Neuronal stem cell (in vitro differentiated cells): Measurements from ENCODE around the gene PGAP3.

ENCODE experiments used
- DNase-seq: peaks from one replicate; pipeline ENCODE4 v3.0.0-alpha.2; 2013; ENCODE audit warnings: low spot score
- H2AFZ ChIP-seq: one replicate; pipeline ENCODE4 v1.6.1; 2013; ENCODE audit warnings: mild to moderate bottlenecking, low read length, inconsistent platforms
- H2AK5ac ChIP-seq: 2 replicates; pipeline ENCODE4 v1.6.1; 2013; ENCODE audit warnings: low read depth, mild to moderate bottlenecking, inconsistent platforms, low read length, moderate library complexity, mixed read lengths
- H2BK120ac ChIP-seq: 2 replicates; pipeline ENCODE4 v1.6.1; 2013; ENCODE audit warnings: low read depth, mild to moderate bottlenecking, inconsistent platforms, low read length, moderate library complexity, mixed read lengths
- H2BK12ac ChIP-seq: one replicate; pipeline ENCODE4 v1.6.1; 2013; ENCODE audit warnings: low read length, inconsistent platforms
- H2BK15ac ChIP-seq: 2 replicates; pipeline ENCODE4 v1.6.1; 2013; ENCODE audit warnings: mild to moderate bottlenecking, low read length, inconsistent platforms, mixed read lengths
- H2BK5ac ChIP-seq: one replicate; pipeline ENCODE4 v1.6.1; 2013; ENCODE audit warnings: inconsistent platforms, mild to moderate bottlenecking, low read length, moderate library complexity
- H3K14ac ChIP-seq: one replicate; pipeline ENCODE4 v1.6.1; 2013; ENCODE audit warnings: low read length, inconsistent platforms
- H3K18ac ChIP-seq: 2 replicates; pipeline ENCODE4 v1.6.1; 2013; ENCODE audit warnings: low read length, inconsistent platforms
- H3K23ac ChIP-seq: 2 replicates; pipeline ENCODE4 v1.6.1; 2013; ENCODE audit warnings: low read depth, mild to moderate bottlenecking, mixed read lengths, low read length, inconsistent platforms; ENCODE audit not compliant: poor library complexity
- H3K27ac ChIP-seq: replicated peaks from 3 replicates; pipeline ENCODE4 v1.5.1; 2013; ENCODE audit warnings: low read length, inconsistent platforms
- H3K27me3 ChIP-seq, 3 experiments: 2 replicates each; pipeline ENCODE4 v1.6.1; 2013; ENCODE audit warnings: low read length in 3 of 3, mild to moderate bottlenecking in 2 of 3, inconsistent platforms in 1 of 3, low read depth in 1 of 3, mixed read lengths in 1 of 3, moderate library complexity in 1 of 3; ENCODE audit not compliant: control insufficient read depth in 3 of 3, insufficient read depth in 3 of 3
- H3K36me3 ChIP-seq, 2 donors: replicated peaks in 1 of 2; 2 replicates each; pipeline ENCODE4 v1.6.1; 2013; ENCODE audit warnings: low read length in 2 of 2; ENCODE audit not compliant: control insufficient read depth in 2 of 2, insufficient read depth in 2 of 2
- H3K4ac ChIP-seq: 2 replicates; pipeline ENCODE4 v1.6.1; 2013; ENCODE audit warnings: inconsistent platforms, mild to moderate bottlenecking, low read length, moderate library complexity
- H3K4me1 ChIP-seq, 2 donors: 1 replicate in 1 of 2; 2 replicates in 1 of 2; pipeline ENCODE4 v1.6.1; 2013; ENCODE audit warnings: low read length in 2 of 2, low read depth in 1 of 2; ENCODE audit not compliant: control insufficient read depth in 2 of 2, insufficient read depth in 1 of 2
- H3K4me2 ChIP-seq: one replicate; pipeline ENCODE4 v1.6.1; 2013; ENCODE audit warnings: mild to moderate bottlenecking, low read length, inconsistent platforms; ENCODE audit not compliant: insufficient read depth, poor library complexity, severe bottlenecking
- H3K4me3 ChIP-seq, 2 donors: 2 replicates each; pipeline ENCODE4 v1.5.1; 2013; ENCODE audit warnings: low read length in 2 of 2, mild to moderate bottlenecking in 2 of 2, inconsistent platforms in 1 of 2, moderate library complexity in 1 of 2
- H3K79me1 ChIP-seq: one replicate; pipeline ENCODE4 v1.6.1; 2013; ENCODE audit warnings: low read depth, mild to moderate bottlenecking, inconsistent platforms, low read length, moderate library complexity
- H3K9ac ChIP-seq: one replicate; pipeline ENCODE4 v1.6.1; 2013; ENCODE audit warnings: mild to moderate bottlenecking, low read depth, low read length, inconsistent platforms; ENCODE audit not compliant: poor library complexity
- H3K9me3 ChIP-seq, 2 donors: replicated peaks in 1 of 2; 2 replicates each; pipeline versions ENCODE3 to v1.6.1; 2013; ENCODE audit warnings: low read length in 2 of 2, mild to moderate bottlenecking in 2 of 2, inconsistent platforms in 1 of 2, low read depth in 1 of 2, mixed read lengths in 1 of 2, moderate library complexity in 1 of 2; ENCODE audit not compliant: control insufficient read depth in 2 of 2, insufficient read depth in 1 of 2
- H4K8ac ChIP-seq: one replicate; pipeline ENCODE4 v1.6.1; 2013; ENCODE audit warnings: low read depth, mild to moderate bottlenecking, inconsistent platforms, low read length, moderate library complexity
- H4K91ac ChIP-seq: one replicate; pipeline ENCODE4 v1.6.1; 2013; ENCODE audit warnings: low read length, low read depth, mild to moderate bottlenecking, inconsistent platforms; ENCODE audit not compliant: poor library complexity
- WGBS, 2 donors: extraction: QIAGEN DNeasy Blood & Tissue Kit; methylation state at CpG; one replicate each; pipeline ENCODE4 v1.1.7; 2013; ENCODE audit warnings: missing lambda C conversion rate in 2 of 2, mixed read lengths in 1 of 2; ENCODE audit not compliant: insufficient read length in 2 of 2, insufficient replicate concordance in 1 of 2; ENCODE audit errors: extremely low coverage in 2 of 2; 5-methylcytosine and 5-hydroxymethylcytosine counted together

PGAP3 gene

GRCh38 chr17:39629494-39629880 lies 58.4 kb downstream of the PGAP3 start:
- peak overlapping the region; percentile 91 for H2AK5ac ChIP-seq
- H3K18ac ChIP-seq: peak overlapping the region; percentile 60
- H3K4me1 ChIP-seq: peaks cover 9 to 12% of the 10 kb centered on the region in 2 donors
- no peak overlapping the region for H2AFZ ChIP-seq
- H4K8ac ChIP-seq: peak overlapping the region; percentile 73
- no peak overlapping the region for H3K14ac ChIP-seq
- H3K9ac ChIP-seq: peak overlapping the region; percentile 15
- H3K79me1 ChIP-seq: no peaks in the 10 kb centered on the region
- no peak overlapping the region for H3K4me3 ChIP-seq
- peak overlapping the region; percentile 35 for H2BK5ac ChIP-seq
- no peak overlapping the region for H2BK12ac ChIP-seq
- H3K4ac ChIP-seq: no peak overlapping the region
- no peak overlapping the region for H3K27ac ChIP-seq
- H3K36me3 ChIP-seq: no peaks in the 10 kb centered on the region
- H2BK15ac ChIP-seq: peak overlapping the region; percentile 11
- H2BK120ac ChIP-seq: no peak overlapping the region
- no peak overlapping the region for H3K4me2 ChIP-seq
- H3K27me3 ChIP-seq: peaks cover 2 to 73% (median 41%) of the 10 kb centered on the region in 3 experiments
- no CpG with 5 or more reads among the region's 3 CpGs for WGBS, 2 donors
- no peak overlapping the region for H4K91ac ChIP-seq
- H3K9me3 ChIP-seq: no peaks in the 10 kb centered on the region
- no peak overlapping the region for H3K23ac ChIP-seq
- no peak for DNase-seq

GRCh38 chr17:39628655-39629493 lies 59.0 kb downstream of the PGAP3 start:
- no peaks in the 10 kb centered on the region for H3K79me1 ChIP-seq
- H3K18ac ChIP-seq: peak overlapping the region; percentile 2
- no peak overlapping the region for H3K4me2 ChIP-seq
- no peak overlapping the region for H2BK12ac ChIP-seq
- H2AK5ac ChIP-seq: peak overlapping the region; percentile 97
- no peak overlapping the region for H3K9ac ChIP-seq
- no peaks in the 10 kb centered on the region for H3K36me3 ChIP-seq
- no peak overlapping the region for H3K4me3 ChIP-seq
- H4K8ac ChIP-seq: no peak overlapping the region
- H3K4ac ChIP-seq: no peak overlapping the region
- H2AFZ ChIP-seq: no peak overlapping the region
- H2BK120ac ChIP-seq: no peak overlapping the region
- peaks cover 2 to 78% (median 41%) of the 10 kb centered on the region in 3 experiments for H3K27me3 ChIP-seq
- peak overlapping the region; percentile 35 for H2BK5ac ChIP-seq
- no peak overlapping the region for H3K23ac ChIP-seq
- no peak overlapping the region for H4K91ac ChIP-seq
- no peaks in the 10 kb centered on the region for H3K9me3 ChIP-seq
- H3K14ac ChIP-seq: no peak overlapping the region
- no peak for DNase-seq
- H2BK15ac ChIP-seq: peak overlapping the region; percentile 11
- H3K4me1 ChIP-seq: peaks cover 9 to 12% of the 10 kb centered on the region in 2 donors
- H3K27ac ChIP-seq: no peak overlapping the region
- WGBS, 2 donors: no CpG with 5 or more reads among the region's 10 CpGs

GRCh38 chr17:39627712-39628516 lies 59.9 kb downstream of the PGAP3 start:
- Histone ChIP-seq H3K14ac (no peak overlapping the region), H2AK5ac (no peak overlapping the region), H3K27ac (no peak overlapping the region), H2BK5ac (no peak overlapping the region), H3K9ac (no peak overlapping the region), H3K4me2 (peak overlapping the region; percentile 89), H3K9me3 (no peaks in the 10 kb centered on the region), H2AFZ (peak overlapping the region; percentile 84), H3K4me1 (peaks cover 9 to 12% of the 10 kb centered on the region in 2 donors), H2BK120ac (no peak overlapping the region), H3K79me1 (no peaks in the 10 kb centered on the region), H4K8ac (no peak overlapping the region), H3K36me3 (no peaks in the 10 kb centered on the region), H2BK15ac (no peak overlapping the region), H3K27me3 (peaks cover 2 to 82% (median 41%) of the 10 kb centered on the region in 3 experiments), H2BK12ac (no peak overlapping the region), H4K91ac (no peak overlapping the region), H3K18ac (peak overlapping the region; percentile 35), H3K23ac (no peak overlapping the region), H3K4ac (no peak overlapping the region), H3K4me3 (peak overlapping the region in 1 of 2 donors; percentile 16)
- no peak for DNase-seq
- WGBS, 2 donors: no CpG with 5 or more reads among the region's 16 CpGs
